HG02678 (cell line): ENCODE data around the gene DNAI4.
A peak's percentile ranks its signal among the peaks of the same experiment; 100 is the strongest.

Experiments
- ATAC-seq: cut with Tn5 transposase; IDR thresholded peaks from one replicate; pipeline ENCODE4 v1.9.1; 2021; ENCODE audit warnings: mild to moderate bottlenecking, moderate library complexity; ENCODE audit not compliant: unreplicated experiment

The DNAI4 gene

GRCh38 chr1:66768965-66769364, 155.7 kb downstream of the DNAI4 start:
- ATAC-seq: no peak

DNA sequence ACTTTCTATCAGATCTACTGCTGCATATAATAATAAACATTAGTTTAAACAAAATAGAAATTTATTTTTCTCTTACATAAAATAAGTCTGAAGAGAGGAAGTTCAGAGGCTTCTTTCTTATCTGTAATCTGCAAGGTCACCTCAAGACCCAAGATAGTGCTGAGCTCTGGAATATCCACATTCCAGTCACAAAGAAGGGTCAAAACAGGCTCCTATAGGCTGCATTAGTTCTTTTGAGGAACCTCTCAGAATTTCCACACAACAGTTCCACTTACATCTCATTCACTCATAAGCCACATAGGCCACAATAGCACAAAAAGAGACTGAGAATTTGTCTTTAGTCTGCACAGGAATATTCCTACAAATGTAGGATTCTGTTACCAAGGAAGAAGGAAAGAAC, 157.0 kb downstream of the DNAI4 start:
- ATAC-seq: no peak

DNA sequence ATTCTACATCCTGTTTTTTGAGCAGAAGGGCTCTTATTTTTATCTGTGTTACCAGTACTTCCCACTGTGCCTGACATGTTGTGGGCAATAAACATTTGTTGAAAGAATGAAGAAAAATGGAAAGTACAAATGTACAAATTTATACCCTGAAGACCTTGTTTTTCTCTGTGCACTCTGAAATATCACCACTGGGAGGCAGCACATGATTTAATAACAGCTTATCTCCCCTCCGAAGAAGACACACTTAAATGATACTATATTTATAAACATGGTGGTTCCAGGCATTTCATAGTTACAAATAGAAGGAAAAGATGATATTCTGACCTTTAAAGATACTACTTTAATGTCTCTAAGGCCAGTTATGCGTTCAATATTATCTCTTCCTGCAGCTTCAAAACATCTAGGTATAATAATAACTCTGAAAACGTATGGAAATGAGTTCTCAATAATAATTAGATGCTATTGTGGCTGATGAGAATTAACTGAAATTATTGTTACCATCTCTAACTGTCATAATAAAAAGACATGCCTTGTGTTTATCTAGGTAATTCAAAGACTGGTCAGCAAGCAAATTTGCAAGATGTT, 159.6 kb downstream of the DNAI4 start:
- ATAC-seq: peak; percentile 69
